Fibroblast of lung (primary cell): ENCODE results near the gene CDCA7L. TPM values are rescaled to one million over a fixed set of nuclear protein-coding genes. Genes with fewer than 3 reads are reported as not detected.

ENCODE experiments used
- DNase-seq, 2 donors: peaks; one replicate each; pipeline versions ENCODE4 v3.0.0 to v3.0.0-alpha.2; 2010; ENCODE audit warnings: low read depth in 2 of 2
- H2AFZ ChIP-seq: 2 replicates; pipeline ENCODE4 v1.5.1; 2012; ENCODE audit warnings: low read length, control low read depth, inconsistent platforms
- H3K27ac ChIP-seq: 2 replicates; pipeline ENCODE4 v1.5.1; 2011; ENCODE audit warnings: low read length, control low read depth; ENCODE audit not compliant: insufficient read depth
- H3K27me3 ChIP-seq: 2 replicates; pipeline ENCODE4 v1.5.1; 2011; ENCODE audit warnings: mild to moderate bottlenecking, low read length; ENCODE audit not compliant: control insufficient read depth, insufficient read depth
- H3K36me3 ChIP-seq: 2 replicates; pipeline ENCODE4 v1.5.1; 2011; ENCODE audit warnings: low read length; ENCODE audit not compliant: control insufficient read depth, insufficient read depth
- H3K4me1 ChIP-seq: 2 replicates; pipeline ENCODE4 v1.5.1; 2011; ENCODE audit warnings: low read length; ENCODE audit not compliant: control insufficient read depth, insufficient read depth; ENCODE audit errors: extremely low read depth
- H3K4me2 ChIP-seq: 2 replicates; pipeline ENCODE4 v1.5.1; 2011; ENCODE audit warnings: low read length, control low read depth; ENCODE audit not compliant: insufficient read depth; ENCODE audit errors: extremely low read depth
- H3K4me3 ChIP-seq, 4 experiments: fragments of 200-600 bp in 1 of 4; sonication (generic) in 1 of 4; replicated peaks in 1 of 4; 2 replicates each; pipeline ENCODE4 v1.5.1; 2011 to 2016; ENCODE audit warnings: low read length in 4 of 4, low read depth in 3 of 4, mild to moderate bottlenecking in 3 of 4, control low read depth in 2 of 4, inconsistent platforms in 1 of 4, mixed read lengths in 1 of 4; ENCODE audit not compliant: insufficient read depth in 1 of 4; ENCODE audit errors: control extremely low read depth in 1 of 4
- H3K79me2 ChIP-seq: 2 replicates; pipeline ENCODE4 v1.5.1; 2012; ENCODE audit warnings: mild to moderate bottlenecking, low read length, inconsistent platforms; ENCODE audit not compliant: control insufficient read depth, insufficient read depth
- H3K9ac ChIP-seq: 2 replicates; pipeline ENCODE4 v1.5.1; 2011; ENCODE audit warnings: mild to moderate bottlenecking, low read length, control low read depth; ENCODE audit not compliant: insufficient read depth
- H3K9me3 ChIP-seq: 2 replicates; pipeline ENCODE4 v1.5.1; 2012; ENCODE audit warnings: low read depth, low read length; ENCODE audit not compliant: control insufficient read depth, insufficient read depth
- H4K20me1 ChIP-seq: 2 replicates; pipeline ENCODE4 v1.5.1; 2011; ENCODE audit warnings: low read length; ENCODE audit not compliant: control insufficient read depth, insufficient read depth; ENCODE audit errors: extremely low read depth
- EZH2 ChIP-seq: IDR thresholded peaks from 2 replicates; pipeline ENCODE4 v1.5.1; 2012; ENCODE audit warnings: low read length, control low read depth, mild to moderate bottlenecking; ENCODE audit errors: missing control alignments
- polyA plus RNA-seq, 2 donors: library from polyadenylated mRNA; depleted of rRNA in 1 of 2; stranded (reverse) in 1 of 2; unstranded in 1 of 2; fragments of >200 nt; gene quantifications; 2 replicates each; pipeline ENCODE4 v1.2.1, GENCODE V29; 2011 to 2012; ENCODE audit warnings: missing spikeins in 1 of 2
- total RNA-seq: library from RNA; depleted of rRNA; stranded (reverse); fragments of >200 nt; gene quantifications from 2 replicates; pipeline ENCODE4 v1.2.1, GENCODE V29; 2014
- TF ChIP-seq, protein P1 (sequence below), 2 donors: IDR thresholded peaks in 1 of 2; conservative IDR thresholded peaks in 1 of 2; 1 replicate in 1 of 2; 2 replicates in 1 of 2; pipeline ENCODE4 v1.5.1; 2011 to 2012; ENCODE audit warnings: low read length in 2 of 2, control low read depth in 1 of 2, inconsistent platforms in 1 of 2, low read depth in 1 of 2, mild to moderate bottlenecking in 1 of 2

The CDCA7L gene
- total and polyA plus RNA-seq, 2 donors (not counting 1 experiment from before 2014, with no cell fraction given) = 25.3 to 29.1 TPM

- Histone ChIP-seq H4K20me1 (no peaks in the 10 kb centered on the region), H3K4me2 (no peak overlapping the region), H3K9ac (no peak overlapping the region), H2AFZ (no peak overlapping the region), H3K4me3 (no peak overlapping the region), H3K27me3 (no peaks in the 10 kb centered on the region), H3K36me3 (no peaks in the 10 kb centered on the region), H3K4me1 (peaks cover 2% of the 10 kb centered on the region), H3K79me2 (no peaks in the 10 kb centered on the region), H3K9me3 (no peaks in the 10 kb centered on the region), H3K27ac (no peak overlapping the region)
- DNase-seq = peak in 1 of 2 donors; percentile 74
- TF ChIP-seq EZH2 = no peak
- TF ChIP-seq, protein P1, sequence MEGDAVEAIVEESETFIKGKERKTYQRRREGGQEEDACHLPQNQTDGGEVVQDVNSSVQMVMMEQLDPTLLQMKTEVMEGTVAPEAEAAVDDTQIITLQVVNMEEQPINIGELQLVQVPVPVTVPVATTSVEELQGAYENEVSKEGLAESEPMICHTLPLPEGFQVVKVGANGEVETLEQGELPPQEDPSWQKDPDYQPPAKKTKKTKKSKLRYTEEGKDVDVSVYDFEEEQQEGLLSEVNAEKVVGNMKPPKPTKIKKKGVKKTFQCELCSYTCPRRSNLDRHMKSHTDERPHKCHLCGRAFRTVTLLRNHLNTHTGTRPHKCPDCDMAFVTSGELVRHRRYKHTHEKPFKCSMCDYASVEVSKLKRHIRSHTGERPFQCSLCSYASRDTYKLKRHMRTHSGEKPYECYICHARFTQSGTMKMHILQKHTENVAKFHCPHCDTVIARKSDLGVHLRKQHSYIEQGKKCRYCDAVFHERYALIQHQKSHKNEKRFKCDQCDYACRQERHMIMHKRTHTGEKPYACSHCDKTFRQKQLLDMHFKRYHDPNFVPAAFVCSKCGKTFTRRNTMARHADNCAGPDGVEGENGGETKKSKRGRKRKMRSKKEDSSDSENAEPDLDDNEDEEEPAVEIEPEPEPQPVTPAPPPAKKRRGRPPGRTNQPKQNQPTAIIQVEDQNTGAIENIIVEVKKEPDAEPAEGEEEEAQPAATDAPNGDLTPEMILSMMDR (conservative IDR thresholded peaks at IDR 0.05 in 1 of 2, IDR thresholded peaks at IDR 0.05 in 1 of 2; ENCODE audit: low read depth in 1 of 2, low read length in 2 of 2) = no peak
These were observed 34.3 kb downstream of the CDCA7L start for GRCh38 chr7:21911341-21911875.

DNA sequence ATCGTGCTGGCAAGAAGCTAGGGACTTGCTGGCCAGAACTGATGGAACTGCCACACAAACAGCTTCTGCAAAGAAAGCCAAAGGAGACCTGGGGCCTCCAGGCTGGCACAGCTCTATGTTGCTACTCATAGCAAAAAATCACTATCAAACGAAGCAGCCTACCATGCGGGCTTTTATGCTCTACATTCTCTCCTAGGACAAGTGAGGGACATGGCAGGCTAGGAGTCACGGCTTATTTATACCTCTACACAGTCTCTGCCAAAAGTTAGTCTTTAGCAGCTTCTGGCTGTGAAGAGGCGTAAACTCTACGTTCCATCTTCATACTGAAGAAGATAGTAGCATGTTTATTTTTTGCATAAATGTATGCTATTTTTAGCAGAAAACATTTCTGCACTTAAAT lies 35.4 kb downstream of the CDCA7L start:
- no peak for DNase-seq
- Histone ChIP-seq H3K9ac (no peak overlapping the region), H3K4me2 (no peak overlapping the region), H3K36me3 (no peaks in the 10 kb centered on the region), H3K9me3 (no peaks in the 10 kb centered on the region), H2AFZ (no peak overlapping the region), H3K4me3 (no peak overlapping the region), H3K27me3 (no peaks in the 10 kb centered on the region), H4K20me1 (no peaks in the 10 kb centered on the region), H3K4me1 (peaks cover 2% of the 10 kb centered on the region), H3K27ac (no peak overlapping the region), H3K79me2 (no peaks in the 10 kb centered on the region)
- no peak for TF ChIP-seq EZH2
- TF ChIP-seq, protein P1 (conservative IDR thresholded peaks at IDR 0.05 in 1 of 2, IDR thresholded peaks at IDR 0.05 in 1 of 2; ENCODE audit: low read depth in 1 of 2, low read length in 2 of 2) = no peak

- no peak overlapping the region for H3K27ac ChIP-seq
- no peak for TF ChIP-seq EZH2
- TF ChIP-seq, protein P1 (conservative IDR thresholded peaks at IDR 0.05 in 1 of 2, IDR thresholded peaks at IDR 0.05 in 1 of 2; ENCODE audit: low read depth in 1 of 2, low read length in 2 of 2) = no peak
- H2AFZ ChIP-seq = no peak overlapping the region
- no peak overlapping the region for H3K4me3 ChIP-seq
- DNase-seq = no peak
- peaks cover 4% of the 10 kb centered on the region for H3K36me3 ChIP-seq
- H3K4me2 ChIP-seq = no peak overlapping the region
- no peaks in the 10 kb centered on the region for H3K27me3 ChIP-seq
- no peaks in the 10 kb centered on the region for H3K79me2 ChIP-seq
- H3K9me3 ChIP-seq = no peaks in the 10 kb centered on the region
- H4K20me1 ChIP-seq = no peaks in the 10 kb centered on the region
- no peak overlapping the region for H3K9ac ChIP-seq
- H3K4me1 ChIP-seq = peaks cover 2% of the 10 kb centered on the region
These were observed 37.0 kb downstream of the CDCA7L start for GRCh38 chr7:21908746-21909145.
